Ovary (tissue), 9 donors: ENCODE data around the gene ARHGEF28. TPM values are rescaled to one million over a fixed set of nuclear protein-coding genes. Genes with fewer than 3 reads are reported as not detected.

Experiments used
- DNase-seq, 5 donors: peaks; one replicate each; pipeline ENCODE4 v3.0.0-alpha.2; 2019 to 2020
- H3K27ac ChIP-seq, 2 donors: fragments of 200-600 bp; one replicate each; pipeline versions ENCODE4 v1.5.1 to v1.8.0; 2019 to 2022
- H3K27me3 ChIP-seq: fragments of 200-600 bp; one replicate; pipeline ENCODE4 v1.8.0; 2022
- H3K36me3 ChIP-seq: fragments of 200-600 bp; sonication (generic); one replicate; pipeline ENCODE4 v1.5.1; 2019
- H3K4me1 ChIP-seq: one replicate; pipeline ENCODE4 v1.8.1; 2013; ENCODE audit warnings: mild to moderate bottlenecking, moderate library complexity; ENCODE audit not compliant: insufficient read depth
- H3K4me3 ChIP-seq: fragments of 200-600 bp; sonication (generic); one replicate; pipeline ENCODE4 v1.5.1; 2017
- H3K9me3 ChIP-seq, 2 donors: fragments of 200-600 bp in 1 of 2; sonication (generic) in 1 of 2; one replicate each; pipeline versions ENCODE4 v1.5.1 to v1.8.1; 2013 to 2019; ENCODE audit warnings: mild to moderate bottlenecking in 1 of 2, moderate library complexity in 1 of 2
- EP300 ChIP-seq: sonication (generic); formaldehyde crosslinking; IDR thresholded peaks from one replicate; pipeline ENCODE4 v1.6.1; 2017; ENCODE audit warnings: antibody characterized with exemption
- POLR2A ChIP-seq: fragments of 450-650 bp; IDR thresholded peaks from one replicate; pipeline ENCODE4 v1.6.1; 2017; ENCODE audit warnings: antibody characterized with exemption, mild to moderate bottlenecking, moderate library complexity
- WGBS, 3 donors: extraction: QIAGEN DNeasy Blood & Tissue Kit in 1 of 3; methylation state at CpG; one replicate each; pipeline versions ENCODE4 v1.1.5 to v1.1.7; 2013 to 2017; 5-methylcytosine and 5-hydroxymethylcytosine counted together
- intact Hi-C, 4 donors: fragments of 100-400 bp; cut with DNase I; formaldehyde crosslinking; loops; one replicate each; pipeline versions ENCODE4 v1.11.0 to v1.15.1; 2022 to 2023
- polyA plus RNA-seq, 2 donors: library from polyadenylated mRNA; stranded (reverse); fragments of 200-250 nt in 1 of 2; fragments of 350-450 nt in 1 of 2; fragmentation: Illumina TruSeq in 1 of 2; extraction: RNeasy Lipid Tissue Mini Kit (QIAGEN cat#74804) in 1 of 2; gene quantifications; one replicate each; pipeline ENCODE4 v1.2.3, GENCODE V29; 2013 to 2014
- total RNA-seq, 7 donors: library from RNA; depleted of rRNA in 2 of 7; stranded (reverse); fragments of >200 nt in 2 of 7; fragmentation: NEBNext Ultra II Directional in 3 of 7; extraction: Animal tissue kit (Norgen Biotek cat#: 25700) in 3 of 7; gene quantifications; one replicate each; pipeline versions ENCODE4 v1.1.0 to v1.2.4, GENCODE V29; 2016 to 2023
- TF ChIP-seq, protein P1 (sequence below), 3 donors: fragments of 450-650 bp in 2 of 3; fragments of 200-600 bp in 1 of 3; IDR thresholded peaks; one replicate each; pipeline versions ENCODE4 v1.5.1 to v1.8.0; 2016 to 2022; ENCODE audit warnings: antibody characterized with exemption in 3 of 3, mild to moderate bottlenecking in 1 of 3
- donor health status: DM: no; HTN: no; CAD: no; lungs with moderate emphysema.
- donor health status: DM: no; HTN: no; CAD: no.
- donor health status: Bipolar disorder and iron deficiency.
- donor health status: DM: yes; HTN: yes; CAD: no.
- donor health status: DM: no; HTN: no; CAD: no.
- donor health status: DM: yes; HTN: yes; CAD: no.

The ARHGEF28 gene
- total and polyA plus RNA-seq, 9 donors: 21.5 to 75.6 (median 35.0) TPM

- DNase-seq: no peak
- intact Hi-C loops: no loop called here
- TF ChIP-seq, protein P1, sequence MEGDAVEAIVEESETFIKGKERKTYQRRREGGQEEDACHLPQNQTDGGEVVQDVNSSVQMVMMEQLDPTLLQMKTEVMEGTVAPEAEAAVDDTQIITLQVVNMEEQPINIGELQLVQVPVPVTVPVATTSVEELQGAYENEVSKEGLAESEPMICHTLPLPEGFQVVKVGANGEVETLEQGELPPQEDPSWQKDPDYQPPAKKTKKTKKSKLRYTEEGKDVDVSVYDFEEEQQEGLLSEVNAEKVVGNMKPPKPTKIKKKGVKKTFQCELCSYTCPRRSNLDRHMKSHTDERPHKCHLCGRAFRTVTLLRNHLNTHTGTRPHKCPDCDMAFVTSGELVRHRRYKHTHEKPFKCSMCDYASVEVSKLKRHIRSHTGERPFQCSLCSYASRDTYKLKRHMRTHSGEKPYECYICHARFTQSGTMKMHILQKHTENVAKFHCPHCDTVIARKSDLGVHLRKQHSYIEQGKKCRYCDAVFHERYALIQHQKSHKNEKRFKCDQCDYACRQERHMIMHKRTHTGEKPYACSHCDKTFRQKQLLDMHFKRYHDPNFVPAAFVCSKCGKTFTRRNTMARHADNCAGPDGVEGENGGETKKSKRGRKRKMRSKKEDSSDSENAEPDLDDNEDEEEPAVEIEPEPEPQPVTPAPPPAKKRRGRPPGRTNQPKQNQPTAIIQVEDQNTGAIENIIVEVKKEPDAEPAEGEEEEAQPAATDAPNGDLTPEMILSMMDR (IDR thresholded peaks at IDR 0.05): no peak
- TF ChIP-seq POLR2A (no peak), EP300 (no peak)
These were observed 328.4 kb downstream of the ARHGEF28 start for GRCh38 chr5:73954381-73954780.

DNA sequence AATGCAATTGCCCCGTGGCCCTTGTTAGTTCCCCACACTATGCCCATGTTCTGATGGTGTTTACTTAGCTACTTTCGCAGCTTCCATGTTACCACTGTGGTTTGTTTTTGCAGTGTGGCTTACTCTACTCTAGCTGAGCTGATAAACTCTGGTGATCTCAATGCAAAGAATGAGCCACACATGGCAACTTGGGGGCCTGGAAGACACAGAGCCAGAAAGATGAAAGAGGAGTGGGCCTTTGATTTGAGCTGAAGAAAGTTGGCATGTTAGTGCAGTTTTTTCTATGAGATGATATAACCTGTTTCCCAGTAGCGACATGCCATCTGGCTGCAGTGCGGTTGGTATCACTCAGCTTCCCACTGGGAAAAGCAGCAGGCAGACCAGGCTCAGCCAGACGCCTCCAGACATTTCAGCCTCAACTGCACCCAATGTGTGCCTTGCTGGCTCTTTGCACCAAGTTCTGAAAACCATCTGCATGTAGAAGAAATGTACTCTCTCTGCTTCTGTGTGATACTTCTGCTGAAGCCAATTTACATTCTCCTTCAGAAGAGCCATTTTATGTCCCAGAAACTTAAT lies 329.4 kb downstream of the ARHGEF28 start:
- no peak overlapping the region for H3K4me3 ChIP-seq
- H3K27ac ChIP-seq: no peak overlapping the region
- no peaks in the 10 kb centered on the region for H3K9me3 ChIP-seq
- peak in 1 of 5 donors; percentile 29 for DNase-seq
- intact Hi-C loops: no loop called here
- WGBS, 3 donors: 31 to 46% (median 31%) methylated on average over 5 of the region's 5 CpGs
- no peak for TF ChIP-seq POLR2A
- no peak for TF ChIP-seq EP300
- TF ChIP-seq, protein P1 (IDR thresholded peaks at IDR 0.05): no peak
- no peaks in the 10 kb centered on the region for H3K27me3 ChIP-seq
- H3K36me3 ChIP-seq: no peaks in the 10 kb centered on the region
- H3K4me1 ChIP-seq: peaks cover 23% of the 10 kb centered on the region

More at GRCh38 chr5:73954381-73954780, 328.4 kb downstream of the ARHGEF28 start:
- Histone ChIP-seq H3K27me3 (no peaks in the 10 kb centered on the region), H3K27ac (no peak overlapping the region), H3K9me3 (no peaks in the 10 kb centered on the region), H3K4me1 (peaks cover 23% of the 10 kb centered on the region), H3K4me3 (no peak overlapping the region), H3K36me3 (no peaks in the 10 kb centered on the region)
- 68 to 75% (median 75%) methylated on average over 2 of the region's 2 CpGs for WGBS, 3 donors

DNA sequence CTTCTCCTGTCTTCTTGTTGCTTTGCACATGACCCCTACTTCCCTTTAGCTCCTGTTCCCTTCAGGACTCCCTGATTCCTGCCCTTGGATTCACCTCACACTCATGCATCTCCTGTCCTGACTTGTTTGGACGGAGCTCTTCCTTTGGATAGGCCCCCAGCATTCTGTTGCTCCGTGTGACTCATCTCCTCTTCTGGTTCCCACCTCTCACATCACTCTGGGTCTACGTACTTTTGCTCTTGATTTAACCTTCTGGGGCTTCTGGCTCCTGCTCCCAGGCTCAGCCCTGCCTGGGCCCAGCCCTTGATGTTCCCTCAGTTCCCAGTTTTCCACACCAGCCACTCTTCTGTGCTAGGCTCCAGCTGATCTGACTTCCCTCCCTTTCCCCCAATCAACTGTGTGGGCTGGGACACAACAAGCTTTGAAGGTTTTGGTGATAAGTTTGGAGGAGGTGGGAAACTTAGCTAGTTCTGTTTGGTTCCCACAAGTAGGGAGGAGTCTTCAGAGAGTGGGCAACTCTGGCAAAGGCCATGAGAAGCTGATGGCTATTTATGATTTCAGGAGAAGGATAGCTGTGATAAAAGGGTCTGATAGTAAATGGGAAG lies 331.5 kb downstream of the ARHGEF28 start:
- no peaks in the 10 kb centered on the region for H3K27me3 ChIP-seq
- no peak overlapping the region for H3K27ac ChIP-seq
- intact Hi-C loops: no loop called here
- WGBS, 3 donors: 25 to 37% (median 25%) methylated on average over 3 of the region's 3 CpGs
- H3K9me3 ChIP-seq: no peaks in the 10 kb centered on the region
- TF ChIP-seq EP300: no peak
- TF ChIP-seq, protein P1 (IDR thresholded peaks at IDR 0.05): no peak
- TF ChIP-seq POLR2A: no peak
- DNase-seq: peak in 3 of 5 donors; percentile 42 to 58 (median 47)
- H3K36me3 ChIP-seq: no peaks in the 10 kb centered on the region
- H3K4me1 ChIP-seq: peaks cover 23% of the 10 kb centered on the region
- no peak overlapping the region for H3K4me3 ChIP-seq

DNA sequence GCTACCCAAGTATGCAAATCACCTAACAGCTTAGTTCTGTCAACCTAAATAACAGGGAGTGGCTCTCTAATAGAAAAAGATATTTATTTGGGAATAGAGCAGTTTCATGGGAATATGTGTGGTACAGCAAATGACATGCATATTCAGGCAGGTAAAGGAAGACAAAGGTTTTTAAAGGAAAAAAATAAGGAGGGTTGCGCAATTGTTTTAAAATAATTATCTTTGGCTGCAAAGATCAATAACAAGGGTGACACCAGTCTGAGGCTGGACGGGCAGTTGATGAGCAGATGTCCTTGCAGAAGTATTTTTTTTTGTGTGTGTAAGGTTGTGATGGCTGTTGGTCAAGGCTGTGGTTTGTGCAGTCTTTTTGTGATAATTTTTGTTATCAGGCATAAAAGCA lies 332.0 kb downstream of the ARHGEF28 start:
- WGBS, 3 donors: 61 to 70% (median 61%) methylated on average over 2 of the region's 2 CpGs
- TF ChIP-seq POLR2A (no peak), EP300 (no peak)
- TF ChIP-seq, protein P1 (IDR thresholded peaks at IDR 0.05): no peak

More for the DNA sequence above, 332.0 kb downstream of the ARHGEF28 start:
- Histone ChIP-seq H3K4me3 (no peak overlapping the region), H3K36me3 (no peaks in the 10 kb centered on the region), H3K9me3 (no peaks in the 10 kb centered on the region), H3K4me1 (peaks cover 21% of the 10 kb centered on the region), H3K27ac (no peak overlapping the region), H3K27me3 (no peaks in the 10 kb centered on the region)
- DNase-seq: no peak
- intact Hi-C loops: no loop called here
